ENCODE results near the gene NDUFA7.
"Not testable (repeated sequence)": the region's sequence is repeated elsewhere in the genome, so short reads cannot be mapped to it uniquely, and the experiment has no call there.

The NDUFA7 gene

DNA sequence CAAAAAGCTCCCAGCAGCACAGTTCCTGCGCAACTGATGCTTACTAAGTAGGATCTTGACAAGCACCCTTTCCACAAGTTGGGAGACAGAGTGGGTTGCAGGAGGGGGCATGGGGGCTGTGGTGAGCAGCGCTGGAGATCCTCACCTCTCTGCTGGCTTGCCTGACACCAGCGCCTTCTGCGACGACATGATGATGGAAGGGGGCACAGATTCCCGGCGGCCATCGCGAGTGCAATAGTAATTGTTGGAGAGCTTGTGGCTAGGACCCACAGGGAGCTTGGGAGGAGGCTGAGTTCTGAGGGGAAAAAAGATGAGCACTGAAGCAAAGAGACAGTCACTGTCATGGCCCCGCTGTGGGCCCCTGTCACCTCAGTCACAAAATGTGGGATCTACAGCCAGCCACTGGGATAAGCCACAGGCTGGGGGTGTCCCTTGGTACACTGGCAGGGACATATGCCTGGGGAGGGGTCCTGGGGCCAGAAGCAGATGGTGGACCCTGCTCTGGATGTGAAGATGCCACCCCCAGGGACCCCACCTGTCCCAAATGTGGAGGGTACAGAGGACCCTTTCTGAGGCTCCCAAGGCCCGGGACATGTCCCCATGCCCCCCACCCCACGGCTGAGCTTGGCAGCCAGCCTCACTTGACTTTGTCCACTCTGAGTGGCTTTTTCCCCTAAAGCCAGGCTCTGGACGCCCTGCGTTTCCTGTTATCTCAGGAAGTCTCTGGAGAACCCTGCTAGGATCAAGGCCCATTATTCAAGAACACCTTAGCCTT is 4.6 kb downstream of the NDUFA7 start:
- CTCF ChIA-PET, result no interaction called here
- POLR2A ChIA-PET, result no interaction called here
- DNase-seq (ENCODE audit: extremely low spot score), result no peak
- TF ChIP-seq HDGF (IDR thresholded peaks at IDR 0.05; ENCODE audit: borderline replicate concordance) (no peak), BHLHE40 (IDR thresholded peaks at IDR 0.05; ENCODE audit: borderline replicate concordance) (no peak), FOXA1 (IDR thresholded peaks at IDR 0.05) (no peak), ARNT (IDR thresholded peaks at IDR 0.05) (no peak), SUZ12 (IDR thresholded peaks at IDR 0.05) (no peak), NFRKB (IDR thresholded peaks at IDR 0.05) (no peak), SP1 (IDR thresholded peaks at IDR 0.05) (no peak), L3MBTL2 (conservative IDR thresholded peaks at IDR 0.05) (no peak), FOXK2 (IDR thresholded peaks at IDR 0.05) (no peak), FOXM1 (IDR thresholded peaks at IDR 0.05; ENCODE audit: borderline replicate concordance) (no peak), ZNF384 (IDR thresholded peaks at IDR 0.05) (no peak)
- TF ChIP-seq, protein P1, sequence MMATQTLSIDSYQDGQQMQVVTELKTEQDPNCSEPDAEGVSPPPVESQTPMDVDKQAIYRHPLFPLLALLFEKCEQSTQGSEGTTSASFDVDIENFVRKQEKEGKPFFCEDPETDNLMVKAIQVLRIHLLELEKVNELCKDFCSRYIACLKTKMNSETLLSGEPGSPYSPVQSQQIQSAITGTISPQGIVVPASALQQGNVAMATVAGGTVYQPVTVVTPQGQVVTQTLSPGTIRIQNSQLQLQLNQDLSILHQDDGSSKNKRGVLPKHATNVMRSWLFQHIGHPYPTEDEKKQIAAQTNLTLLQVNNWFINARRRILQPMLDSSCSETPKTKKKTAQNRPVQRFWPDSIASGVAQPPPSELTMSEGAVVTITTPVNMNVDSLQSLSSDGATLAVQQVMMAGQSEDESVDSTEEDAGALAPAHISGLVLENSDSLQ (IDR thresholded peaks at IDR 0.05), result no peak

DNA sequence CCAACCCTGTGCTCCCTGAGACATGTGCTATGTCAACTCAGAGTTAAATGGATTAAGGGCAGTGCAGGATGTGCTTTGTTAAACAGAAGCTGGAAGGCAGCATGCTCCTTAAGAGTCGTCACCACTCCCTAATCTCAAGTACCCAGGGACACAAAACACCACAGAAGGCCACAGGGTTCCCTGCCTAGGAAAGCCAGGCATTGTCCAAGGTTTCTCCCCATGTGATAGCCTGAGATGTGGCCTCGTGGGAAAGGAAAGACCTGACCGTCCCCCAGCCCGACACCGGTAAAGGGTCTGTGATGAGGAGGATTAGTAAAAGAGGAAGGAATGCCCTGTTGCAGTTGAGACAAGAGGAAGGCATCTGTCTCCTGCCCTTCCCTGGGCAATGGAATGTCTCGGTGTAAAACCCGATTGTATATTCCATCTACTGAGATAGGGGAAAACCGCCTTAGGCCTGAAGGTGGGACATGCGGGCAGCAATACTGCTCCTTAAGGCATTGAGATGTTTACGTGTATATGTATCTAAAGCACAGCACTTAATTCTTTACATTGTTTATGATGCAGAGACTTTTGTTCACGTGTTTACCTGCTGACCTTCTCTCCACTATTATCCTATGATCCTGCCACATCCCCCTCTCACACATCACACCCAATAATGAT is 6.1 kb downstream of the NDUFA7 start:
- POLR2A ChIA-PET; CTCF ChIA-PET; DNase-seq (ENCODE audit: extremely low spot score): not testable (repeated sequence)

DNA sequence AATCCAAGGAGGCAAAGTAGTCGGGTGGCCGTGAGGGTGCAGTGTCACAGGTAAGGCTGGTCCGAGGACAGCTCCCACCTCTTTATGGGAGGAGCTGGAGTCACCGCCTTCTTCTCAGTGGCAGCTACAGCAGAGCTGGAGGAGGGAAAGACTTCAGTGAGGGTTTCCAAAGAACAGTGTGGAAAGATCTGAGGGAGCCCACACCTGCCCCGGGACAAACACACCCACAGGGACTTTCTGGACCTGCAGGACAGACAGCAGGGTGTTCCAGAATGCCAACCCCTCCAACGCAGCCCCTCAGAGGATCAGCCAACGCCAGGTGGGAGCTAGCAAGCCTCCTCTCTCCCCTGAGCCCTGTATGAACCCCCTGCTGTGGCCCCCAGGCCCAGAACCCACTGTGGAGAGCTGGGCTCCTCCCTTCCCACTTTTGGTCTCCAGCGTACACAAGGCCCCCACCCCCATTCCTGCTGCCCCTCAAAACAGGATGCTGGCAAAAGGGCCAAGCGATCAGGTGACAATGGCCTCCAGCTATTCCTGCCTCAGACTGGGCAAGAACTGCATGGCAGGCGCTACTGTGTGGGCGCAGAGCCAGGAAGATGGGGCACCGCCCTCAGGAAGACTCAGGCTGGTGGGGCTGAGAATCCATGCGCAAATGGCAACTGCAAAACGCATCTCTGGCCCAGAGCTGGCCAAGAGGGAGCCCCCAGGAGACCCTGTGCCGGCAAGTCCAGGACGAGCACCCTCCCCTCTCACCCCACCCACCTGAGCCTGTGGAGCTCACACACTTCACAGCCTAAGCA is 9.5 kb downstream of the NDUFA7 start:
- TF ChIP-seq FOXA1 (IDR thresholded peaks at IDR 0.05), result no peak
- TF ChIP-seq LEF1 (IDR thresholded peaks at IDR 0.05; ENCODE audit: borderline replicate concordance), result no peak
- no peak for TF ChIP-seq FOXK2 (IDR thresholded peaks at IDR 0.05)
- TF ChIP-seq TARDBP (IDR thresholded peaks at IDR 0.05), result no peak
- no peak for TF ChIP-seq L3MBTL2 (conservative IDR thresholded peaks at IDR 0.05)
- TF ChIP-seq, protein P1 (IDR thresholded peaks at IDR 0.05), result no peak
- TF ChIP-seq SUZ12 (IDR thresholded peaks at IDR 0.05), result no peak
- no peak for TF ChIP-seq HDGF (IDR thresholded peaks at IDR 0.05; ENCODE audit: borderline replicate concordance)
- TF ChIP-seq BHLHE40 (IDR thresholded peaks at IDR 0.05; ENCODE audit: borderline replicate concordance), result no peak
- no peak for DNase-seq (ENCODE audit: extremely low spot score)
- CTCF ChIA-PET, result no interaction called here
- POLR2A ChIA-PET, result no interaction called here

DNA sequence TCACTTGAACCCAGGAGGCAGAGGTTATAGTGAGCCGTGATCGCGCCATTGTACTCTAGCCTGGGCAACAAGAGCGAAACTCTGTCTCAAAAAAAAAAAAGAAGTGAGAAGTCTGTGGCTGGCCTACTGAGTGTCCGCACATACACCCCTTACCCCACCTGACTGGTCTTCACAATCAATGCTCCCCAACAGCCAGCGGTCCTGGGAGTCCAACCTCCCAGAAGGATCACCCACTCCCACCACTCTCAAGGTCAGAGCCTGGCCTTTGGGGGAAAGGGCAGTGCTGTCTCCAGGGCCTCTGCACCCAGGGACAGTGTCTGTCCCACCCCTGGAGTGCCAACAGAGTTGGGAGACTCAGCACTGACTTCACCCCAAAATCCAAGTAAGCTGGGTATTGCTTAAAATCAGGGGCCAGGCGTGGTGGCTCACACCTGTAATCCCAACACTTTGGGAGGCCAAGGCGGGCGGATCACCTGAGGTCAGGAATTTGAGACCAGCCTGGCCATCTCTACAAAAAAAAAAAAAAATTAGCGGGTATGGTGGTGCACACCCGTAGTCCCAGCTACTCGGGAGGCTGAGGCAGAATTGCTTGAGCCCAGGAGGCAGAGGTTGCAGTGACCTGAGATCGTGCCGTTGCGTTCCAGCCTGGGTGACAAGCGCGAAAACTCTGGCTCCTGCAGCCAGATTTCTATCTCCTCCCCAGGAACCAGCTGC is 10.7 kb downstream of the NDUFA7 start:
- ChIA-PET POLR2A (interaction anchor here (0.8 kb wide), 1 partner anchor 11 kb away, joined by 4 read pairs; the partner anchor contains the start of genes NDUFA7 and RPS28), CTCF (no interaction called here)
- DNase-seq (ENCODE audit: extremely low spot score), result no peak
- TF ChIP-seq, protein P1 (IDR thresholded peaks at IDR 0.05), result no peak
- no peak for TF ChIP-seq CTBP1 (IDR thresholded peaks at IDR 0.05; ENCODE audit: borderline replicate concordance)
- TF ChIP-seq BHLHE40 (IDR thresholded peaks at IDR 0.05; ENCODE audit: borderline replicate concordance), result no peak
- no peak for TF ChIP-seq SUZ12 (IDR thresholded peaks at IDR 0.05)
- no peak for TF ChIP-seq HDGF (IDR thresholded peaks at IDR 0.05; ENCODE audit: borderline replicate concordance)
- no peak for TF ChIP-seq ELF4 (IDR thresholded peaks at IDR 0.05)
- TF ChIP-seq L3MBTL2 (conservative IDR thresholded peaks at IDR 0.05), result no peak
- TF ChIP-seq ARNT (IDR thresholded peaks at IDR 0.05), result no peak
- TF ChIP-seq NFRKB (IDR thresholded peaks at IDR 0.05), result no peak
- TF ChIP-seq FOXA1 (IDR thresholded peaks at IDR 0.05), result no peak
- no peak for TF ChIP-seq SP1 (IDR thresholded peaks at IDR 0.05)
- no peak for TF ChIP-seq LEF1 (IDR thresholded peaks at IDR 0.05; ENCODE audit: borderline replicate concordance)
- TF ChIP-seq ZNF384 (IDR thresholded peaks at IDR 0.05), result no peak
- no peak for TF ChIP-seq TARDBP (IDR thresholded peaks at IDR 0.05)
- TF ChIP-seq FOXM1 (IDR thresholded peaks at IDR 0.05; ENCODE audit: borderline replicate concordance), result no peak
- no peak for TF ChIP-seq FOXK2 (IDR thresholded peaks at IDR 0.05)

DNA sequence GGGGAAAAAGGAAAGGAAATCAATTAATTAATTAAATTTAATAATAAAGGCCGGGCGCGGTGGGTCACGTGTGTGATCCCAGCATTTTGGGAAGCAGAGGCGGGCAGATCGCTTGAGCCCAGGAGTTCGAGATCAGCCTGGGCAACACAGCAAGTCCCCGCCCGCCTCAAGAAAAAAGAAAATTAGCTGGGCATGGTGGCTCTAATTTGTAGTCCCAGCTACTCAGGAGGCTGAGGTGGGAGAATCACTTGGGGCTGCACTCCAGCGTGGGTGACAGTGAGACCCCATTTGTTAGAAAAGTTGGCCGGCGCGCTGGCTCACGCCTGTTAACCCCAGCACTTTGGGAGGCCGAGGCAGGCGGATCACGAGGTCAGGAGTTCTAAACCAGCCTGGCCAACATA is 12.3 kb downstream of the NDUFA7 start:
- DNase-seq (ENCODE audit: extremely low spot score), result no peak
- TF ChIP-seq ARNT (IDR thresholded peaks at IDR 0.05) (no peak), FOXA1 (IDR thresholded peaks at IDR 0.05) (no peak), SUZ12 (IDR thresholded peaks at IDR 0.05) (no peak), ZNF384 (IDR thresholded peaks at IDR 0.05) (no peak), TARDBP (IDR thresholded peaks at IDR 0.05) (no peak), CTBP1 (IDR thresholded peaks at IDR 0.05; ENCODE audit: borderline replicate concordance) (no peak), HDGF (IDR thresholded peaks at IDR 0.05; ENCODE audit: borderline replicate concordance) (no peak), FOXK2 (IDR thresholded peaks at IDR 0.05) (no peak), LEF1 (IDR thresholded peaks at IDR 0.05; ENCODE audit: borderline replicate concordance) (no peak), FOXM1 (IDR thresholded peaks at IDR 0.05; ENCODE audit: borderline replicate concordance) (no peak), SP1 (IDR thresholded peaks at IDR 0.05) (no peak), BHLHE40 (IDR thresholded peaks at IDR 0.05; ENCODE audit: borderline replicate concordance) (no peak), NFRKB (IDR thresholded peaks at IDR 0.05) (no peak), L3MBTL2 (conservative IDR thresholded peaks at IDR 0.05) (no peak), ELF4 (IDR thresholded peaks at IDR 0.05) (no peak)
- TF ChIP-seq, protein P1 (IDR thresholded peaks at IDR 0.05), result no peak
- ChIA-PET CTCF (no interaction called here), POLR2A (no interaction called here)
